Neural cell (in vitro differentiated cells): ENCODE results near the gene F12. TPM values are rescaled to one million over a fixed set of nuclear protein-coding genes. Genes with fewer than 3 reads are reported as not detected.

Source experiments
- H2AFZ ChIP-seq: fragments of 200-600, 300-800 bp; sonication (generic), shearing (Covaris generic); 2 replicates; pipeline ENCODE4 v1.6.0; 2014; ENCODE audit warnings: low read depth, mild to moderate bottlenecking, antibody characterized with exemption, low read length, moderate library complexity
- H3F3A ChIP-seq: fragments of 200-600 bp; shearing (Covaris generic); 2 replicates; pipeline ENCODE4 v1.6.1; 2016; ENCODE audit warnings: mild to moderate bottlenecking, moderate library complexity, mixed read lengths, antibody characterized with exemption, low read length; ENCODE audit not compliant: insufficient read depth, poor library complexity, severe bottlenecking
- H3K27ac ChIP-seq: fragments of 200-600, 300-800 bp; sonication (generic), shearing (Covaris generic); 2 replicates; pipeline ENCODE4 v1.5.1; 2014; ENCODE audit warnings: mild to moderate bottlenecking, low read length, moderate library complexity
- H3K27me3 ChIP-seq: fragments of 300-800, 200-600 bp; sonication (generic), shearing (Covaris generic); 2 replicates; pipeline ENCODE4 v1.6.0; 2014; ENCODE audit warnings: mild to moderate bottlenecking, low read depth, low read length, moderate library complexity; ENCODE audit not compliant: insufficient read depth
- H3K36me3 ChIP-seq: fragments of 300-800, 200-600 bp; sonication (generic), shearing (Covaris generic); 2 replicates; pipeline ENCODE4 v1.5.1; 2014; ENCODE audit warnings: mild to moderate bottlenecking, antibody characterized with exemption, low read length, moderate library complexity; ENCODE audit not compliant: insufficient read depth
- H3K4me2 ChIP-seq: fragments of 300-800, 200-600 bp; sonication (generic), shearing (Covaris generic); 2 replicates; pipeline ENCODE4 v1.6.0; 2014; ENCODE audit warnings: mild to moderate bottlenecking, low read length
- H3K4me3 ChIP-seq: fragments of 300-800, 200-600 bp; sonication (generic), shearing (Covaris generic); 2 replicates; pipeline ENCODE4 v1.5.1; 2014; ENCODE audit warnings: mild to moderate bottlenecking, low read length, moderate library complexity
- H3K79me2 ChIP-seq: fragments of 200-600 bp; shearing (Covaris generic); replicated peaks from 2 replicates; pipeline ENCODE4 v1.6.0; 2014; ENCODE audit warnings: mild to moderate bottlenecking, low read length, moderate library complexity; ENCODE audit not compliant: insufficient read depth
- H3K9ac ChIP-seq: fragments of 300-800, 200-600 bp; sonication (generic), shearing (Covaris generic); 2 replicates; pipeline ENCODE4 v1.6.1; 2016; ENCODE audit warnings: mild to moderate bottlenecking, low read length, mixed read lengths
- H3K9me2 ChIP-seq: fragments of 200-600 bp; shearing (Covaris generic); 2 replicates; pipeline ENCODE4 v1.6.1; 2016; ENCODE audit warnings: mild to moderate bottlenecking, low read length, mixed read lengths; ENCODE audit not compliant: insufficient read depth
- H3K9me3 ChIP-seq: fragments of 200-600, 300-800 bp; sonication (generic), shearing (Covaris generic); 2 replicates; pipeline ENCODE4 v1.6.1; 2016; ENCODE audit warnings: mild to moderate bottlenecking, mixed run types, low read length, moderate library complexity, mixed read lengths
- H4K20me1 ChIP-seq: fragments of 200-600 bp; shearing (Covaris generic); 2 replicates; pipeline ENCODE4 v1.6.1; 2016; ENCODE audit warnings: mild to moderate bottlenecking, mixed run types; ENCODE audit not compliant: insufficient read depth
- EP300 ChIP-seq: fragments of 450-650 bp; conservative IDR thresholded peaks from 2 replicates; pipeline ENCODE4 v1.6.1; 2014; ENCODE audit warnings: antibody characterized with exemption, mild to moderate bottlenecking, moderate library complexity; ENCODE audit not compliant: poor library complexity, severe bottlenecking
- EZH2 ChIP-seq: fragments of 200-600, 300-800 bp; shearing (Covaris generic), sonication (generic); IDR thresholded peaks from 2 replicates; pipeline ENCODE4 v1.6.1; 2014; ENCODE audit warnings: antibody characterized with exemption, low read length, borderline replicate concordance, mild to moderate bottlenecking; ENCODE audit not compliant: insufficient read depth, poor library complexity, severe bottlenecking
- MXI1 ChIP-seq: fragments of 450-650 bp; conservative IDR thresholded peaks from 2 replicates; pipeline ENCODE4 v1.6.1; 2014; ENCODE audit warnings: antibody characterized with exemption, mild to moderate bottlenecking; ENCODE audit not compliant: poor library complexity, severe bottlenecking
- POLR2AphosphoS5 ChIP-seq: IDR thresholded peaks from 2 replicates; pipeline ENCODE4 v1.6.1; 2012
- RAD21 ChIP-seq: fragments of 450-650 bp; conservative IDR thresholded peaks from 2 replicates; pipeline ENCODE4 v1.6.1; 2014; ENCODE audit warnings: antibody characterized with exemption, mild to moderate bottlenecking, moderate library complexity
- SMC3 ChIP-seq: fragments of 450-650 bp; conservative IDR thresholded peaks from 2 replicates; pipeline ENCODE4 v1.6.1; 2014; ENCODE audit warnings: antibody characterized with exemption, mild to moderate bottlenecking, moderate library complexity; ENCODE audit not compliant: poor library complexity
- TAF1 ChIP-seq: IDR thresholded peaks from 2 replicates; pipeline ENCODE4 v1.6.1; 2012; ENCODE audit warnings: low read depth
- polyA plus RNA-seq: library from polyadenylated mRNA; depleted of rRNA; stranded (reverse); fragments of >200 nt; gene quantifications from 2 replicates; pipeline ENCODE4 v1.2.3, GENCODE V29; 2014
- TF ChIP-seq, protein P1 (sequence below): fragments of 450-650 bp; IDR thresholded peaks from 2 replicates; pipeline ENCODE4 v1.5.1; 2014; ENCODE audit warnings: antibody characterized with exemption, mild to moderate bottlenecking, moderate library complexity; ENCODE audit not compliant: poor library complexity, severe bottlenecking
- TF ChIP-seq, protein P2 (sequence below): IDR thresholded peaks from 2 replicates; pipeline ENCODE4 v1.6.1; 2012; ENCODE audit warnings: borderline replicate concordance

The F12 gene
- polyA plus RNA-seq, 1 donor from 2014 or later = 1.4 TPM

DNA sequence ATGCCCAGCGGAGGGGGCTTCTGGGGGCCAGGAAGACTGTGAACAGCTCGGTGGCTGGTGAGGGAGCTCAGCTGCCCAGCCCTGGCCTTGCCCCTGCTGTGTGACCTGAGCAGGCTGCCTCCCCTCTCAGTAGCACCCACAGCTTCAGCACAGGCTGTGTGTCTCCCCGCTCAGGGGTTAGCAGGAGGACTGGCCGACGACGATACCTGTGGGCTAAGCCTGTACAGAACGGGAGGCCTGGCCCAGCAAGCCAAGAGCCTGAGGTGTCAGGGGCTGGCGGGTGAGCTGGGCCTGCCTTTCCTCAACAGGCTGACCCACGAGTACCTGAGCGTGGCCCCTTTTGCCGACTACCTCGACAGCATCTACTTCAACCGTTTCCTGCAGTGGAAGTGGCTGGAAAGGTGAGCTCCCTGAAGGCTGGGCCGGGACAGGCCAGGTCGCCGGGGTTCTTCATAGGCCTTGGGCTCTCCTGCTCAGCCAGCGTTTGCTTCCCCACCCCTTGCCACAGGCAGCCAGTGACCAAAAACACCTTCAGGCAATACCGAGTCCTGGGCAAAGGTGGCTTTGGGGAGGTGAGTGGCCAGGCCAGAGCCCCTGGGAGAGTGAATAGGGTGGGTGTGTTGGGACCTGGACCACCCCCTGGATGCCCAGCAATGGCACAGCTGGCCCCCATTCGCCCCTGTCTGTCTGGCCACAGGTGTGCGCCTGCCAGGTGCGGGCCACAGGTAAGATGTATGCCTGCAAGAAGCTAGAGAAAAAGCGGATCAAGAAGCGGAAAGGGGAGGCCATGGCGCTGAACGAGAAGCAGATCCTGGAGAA is 23.7 kb upstream of the F12 start:
- Histone ChIP-seq H2AFZ (no peak overlapping the region), H3K9me3 (no peaks in the 10 kb centered on the region), H3K36me3 (no peaks in the 10 kb centered on the region), H3K4me2 (no peak overlapping the region), H3F3A (no peaks in the 10 kb centered on the region), H3K9ac (no peak overlapping the region), H3K27ac (no peak overlapping the region), H4K20me1 (no peaks in the 10 kb centered on the region), H3K27me3 (no peaks in the 10 kb centered on the region), H3K9me2 (no peaks in the 10 kb centered on the region), H3K4me3 (no peak overlapping the region), H3K79me2 (peaks cover 8% of the 10 kb centered on the region)
- TF ChIP-seq SMC3 = no peak
- no peak for TF ChIP-seq EP300
- TF ChIP-seq POLR2AphosphoS5 = no peak
- TF ChIP-seq, protein P1, sequence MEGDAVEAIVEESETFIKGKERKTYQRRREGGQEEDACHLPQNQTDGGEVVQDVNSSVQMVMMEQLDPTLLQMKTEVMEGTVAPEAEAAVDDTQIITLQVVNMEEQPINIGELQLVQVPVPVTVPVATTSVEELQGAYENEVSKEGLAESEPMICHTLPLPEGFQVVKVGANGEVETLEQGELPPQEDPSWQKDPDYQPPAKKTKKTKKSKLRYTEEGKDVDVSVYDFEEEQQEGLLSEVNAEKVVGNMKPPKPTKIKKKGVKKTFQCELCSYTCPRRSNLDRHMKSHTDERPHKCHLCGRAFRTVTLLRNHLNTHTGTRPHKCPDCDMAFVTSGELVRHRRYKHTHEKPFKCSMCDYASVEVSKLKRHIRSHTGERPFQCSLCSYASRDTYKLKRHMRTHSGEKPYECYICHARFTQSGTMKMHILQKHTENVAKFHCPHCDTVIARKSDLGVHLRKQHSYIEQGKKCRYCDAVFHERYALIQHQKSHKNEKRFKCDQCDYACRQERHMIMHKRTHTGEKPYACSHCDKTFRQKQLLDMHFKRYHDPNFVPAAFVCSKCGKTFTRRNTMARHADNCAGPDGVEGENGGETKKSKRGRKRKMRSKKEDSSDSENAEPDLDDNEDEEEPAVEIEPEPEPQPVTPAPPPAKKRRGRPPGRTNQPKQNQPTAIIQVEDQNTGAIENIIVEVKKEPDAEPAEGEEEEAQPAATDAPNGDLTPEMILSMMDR = no peak
- TF ChIP-seq, protein P2, sequence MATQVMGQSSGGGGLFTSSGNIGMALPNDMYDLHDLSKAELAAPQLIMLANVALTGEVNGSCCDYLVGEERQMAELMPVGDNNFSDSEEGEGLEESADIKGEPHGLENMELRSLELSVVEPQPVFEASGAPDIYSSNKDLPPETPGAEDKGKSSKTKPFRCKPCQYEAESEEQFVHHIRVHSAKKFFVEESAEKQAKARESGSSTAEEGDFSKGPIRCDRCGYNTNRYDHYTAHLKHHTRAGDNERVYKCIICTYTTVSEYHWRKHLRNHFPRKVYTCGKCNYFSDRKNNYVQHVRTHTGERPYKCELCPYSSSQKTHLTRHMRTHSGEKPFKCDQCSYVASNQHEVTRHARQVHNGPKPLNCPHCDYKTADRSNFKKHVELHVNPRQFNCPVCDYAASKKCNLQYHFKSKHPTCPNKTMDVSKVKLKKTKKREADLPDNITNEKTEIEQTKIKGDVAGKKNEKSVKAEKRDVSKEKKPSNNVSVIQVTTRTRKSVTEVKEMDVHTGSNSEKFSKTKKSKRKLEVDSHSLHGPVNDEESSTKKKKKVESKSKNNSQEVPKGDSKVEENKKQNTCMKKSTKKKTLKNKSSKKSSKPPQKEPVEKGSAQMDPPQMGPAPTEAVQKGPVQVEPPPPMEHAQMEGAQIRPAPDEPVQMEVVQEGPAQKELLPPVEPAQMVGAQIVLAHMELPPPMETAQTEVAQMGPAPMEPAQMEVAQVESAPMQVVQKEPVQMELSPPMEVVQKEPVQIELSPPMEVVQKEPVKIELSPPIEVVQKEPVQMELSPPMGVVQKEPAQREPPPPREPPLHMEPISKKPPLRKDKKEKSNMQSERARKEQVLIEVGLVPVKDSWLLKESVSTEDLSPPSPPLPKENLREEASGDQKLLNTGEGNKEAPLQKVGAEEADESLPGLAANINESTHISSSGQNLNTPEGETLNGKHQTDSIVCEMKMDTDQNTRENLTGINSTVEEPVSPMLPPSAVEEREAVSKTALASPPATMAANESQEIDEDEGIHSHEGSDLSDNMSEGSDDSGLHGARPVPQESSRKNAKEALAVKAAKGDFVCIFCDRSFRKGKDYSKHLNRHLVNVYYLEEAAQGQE = no peak

- H3K9ac ChIP-seq = no peak overlapping the region
- H3K27me3 ChIP-seq = no peaks in the 10 kb centered on the region
- no peaks in the 10 kb centered on the region for H4K20me1 ChIP-seq
- no peaks in the 10 kb centered on the region for H3K9me2 ChIP-seq
- H3K4me3 ChIP-seq = no peak overlapping the region
- no peak overlapping the region for H3K4me2 ChIP-seq
- TF ChIP-seq, protein P2 = no peak
- TF ChIP-seq POLR2AphosphoS5 (no peak), EP300 (no peak), RAD21 (no peak), TAF1 (no peak), MXI1 (no peak), SMC3 (no peak), EZH2 (no peak)
- TF ChIP-seq, protein P1 = no peak
- H2AFZ ChIP-seq = no peak overlapping the region
- H3K9me3 ChIP-seq = no peaks in the 10 kb centered on the region
- H3K79me2 ChIP-seq = peaks cover 15% of the 10 kb centered on the region
- H3K27ac ChIP-seq = no peak overlapping the region
- no peaks in the 10 kb centered on the region for H3F3A ChIP-seq
- no peaks in the 10 kb centered on the region for H3K36me3 ChIP-seq
Observed at GRCh38 chr5:177432143-177432838, 22.9 kb upstream of the F12 start.
